ENCODE measurements around the gene PCSK6.

The PCSK6 gene

GRCh38 chr15:101453123-101454120, 36.1 kb downstream of the PCSK6 start:
- no peak overlapping the region for H3K4me3 ChIP-seq (ENCODE audit: low read length in 2 of 2)
- H3K36me3 ChIP-seq (ENCODE audit: control insufficient read depth in 2 of 2, insufficient read depth in 2 of 2, low read length in 2 of 2) = no peaks in the 10 kb centered on the region
- no peaks in the 10 kb centered on the region for H3K9me3 ChIP-seq (ENCODE audit: control insufficient read depth in 2 of 2, low read length in 2 of 2)
- peaks cover 0 to 3% of the 10 kb centered on the region in 2 donors for H3K4me1 ChIP-seq (ENCODE audit: control insufficient read depth in 2 of 2, insufficient read depth in 2 of 2, low read length in 2 of 2)
- no peak overlapping the region for H3K27ac ChIP-seq (ENCODE audit: low read depth in 2 of 2, low read length in 2 of 2)
- H3K9ac ChIP-seq (ENCODE audit: low read depth in 1 of 2, low read length in 2 of 2) = no peak overlapping the region
- H3K27me3 ChIP-seq (ENCODE audit: control insufficient read depth in 2 of 2, insufficient read depth in 2 of 2, low read length in 2 of 2) = no peaks in the 10 kb centered on the region

GRCh38 chr15:101452572-101452971, 36.9 kb downstream of the PCSK6 start:
- Histone ChIP-seq H3K4me3 (ENCODE audit: low read length in 2 of 2) (no peak overlapping the region), H3K9me3 (ENCODE audit: control insufficient read depth in 2 of 2, low read length in 2 of 2) (no peaks in the 10 kb centered on the region), H3K9ac (ENCODE audit: low read depth in 1 of 2, low read length in 2 of 2) (no peak overlapping the region), H3K4me1 (ENCODE audit: control insufficient read depth in 2 of 2, insufficient read depth in 2 of 2, low read length in 2 of 2) (peaks cover 0 to 3% of the 10 kb centered on the region in 2 donors), H3K27me3 (ENCODE audit: control insufficient read depth in 2 of 2, insufficient read depth in 2 of 2, low read length in 2 of 2) (no peaks in the 10 kb centered on the region), H3K36me3 (ENCODE audit: control insufficient read depth in 2 of 2, insufficient read depth in 2 of 2, low read length in 2 of 2) (no peaks in the 10 kb centered on the region), H3K27ac (ENCODE audit: low read depth in 2 of 2, low read length in 2 of 2) (no peak overlapping the region)

- Histone ChIP-seq H3K4me1 (ENCODE audit: control insufficient read depth in 2 of 2, insufficient read depth in 2 of 2, low read length in 2 of 2) (peaks cover 0 to 3% of the 10 kb centered on the region in 2 donors), H3K36me3 (ENCODE audit: control insufficient read depth in 2 of 2, insufficient read depth in 2 of 2, low read length in 2 of 2) (no peaks in the 10 kb centered on the region), H3K27ac (ENCODE audit: low read depth in 2 of 2, low read length in 2 of 2) (no peak overlapping the region), H3K9me3 (ENCODE audit: control insufficient read depth in 2 of 2, low read length in 2 of 2) (no peaks in the 10 kb centered on the region), H3K9ac (ENCODE audit: low read depth in 1 of 2, low read length in 2 of 2) (no peak overlapping the region), H3K4me3 (ENCODE audit: low read length in 2 of 2) (no peak overlapping the region), H3K27me3 (ENCODE audit: control insufficient read depth in 2 of 2, insufficient read depth in 2 of 2, low read length in 2 of 2) (no peaks in the 10 kb centered on the region)
Measured at GRCh38 chr15:101451846-101452245, 37.7 kb downstream of the PCSK6 start.

GRCh38 chr15:101451266-101451799, 38.2 kb downstream of the PCSK6 start:
- H3K9ac ChIP-seq (ENCODE audit: low read depth in 1 of 2, low read length in 2 of 2) = no peak overlapping the region
- H3K9me3 ChIP-seq (ENCODE audit: control insufficient read depth in 2 of 2, low read length in 2 of 2) = no peaks in the 10 kb centered on the region
- no peaks in the 10 kb centered on the region for H3K27me3 ChIP-seq (ENCODE audit: control insufficient read depth in 2 of 2, insufficient read depth in 2 of 2, low read length in 2 of 2)
- H3K4me3 ChIP-seq (ENCODE audit: low read length in 2 of 2) = no peak overlapping the region
- no peaks in the 10 kb centered on the region for H3K36me3 ChIP-seq (ENCODE audit: control insufficient read depth in 2 of 2, insufficient read depth in 2 of 2, low read length in 2 of 2)
- H3K27ac ChIP-seq (ENCODE audit: low read depth in 2 of 2, low read length in 2 of 2) = no peak overlapping the region
- H3K4me1 ChIP-seq (ENCODE audit: control insufficient read depth in 2 of 2, insufficient read depth in 2 of 2, low read length in 2 of 2) = peaks cover 0 to 3% of the 10 kb centered on the region in 2 donors

- Histone ChIP-seq H3K27ac (ENCODE audit: low read depth in 2 of 2, low read length in 2 of 2) (no peak overlapping the region), H3K9me3 (ENCODE audit: control insufficient read depth in 2 of 2, low read length in 2 of 2) (no peaks in the 10 kb centered on the region), H3K9ac (ENCODE audit: low read depth in 1 of 2, low read length in 2 of 2) (no peak overlapping the region), H3K27me3 (ENCODE audit: control insufficient read depth in 2 of 2, insufficient read depth in 2 of 2, low read length in 2 of 2) (no peaks in the 10 kb centered on the region), H3K4me1 (ENCODE audit: control insufficient read depth in 2 of 2, insufficient read depth in 2 of 2, low read length in 2 of 2) (peaks cover 0 to 3% of the 10 kb centered on the region in 2 donors), H3K4me3 (ENCODE audit: low read length in 2 of 2) (no peak overlapping the region), H3K36me3 (ENCODE audit: control insufficient read depth in 2 of 2, insufficient read depth in 2 of 2, low read length in 2 of 2) (no peaks in the 10 kb centered on the region)
Measured at GRCh38 chr15:101450403-101451265, 38.9 kb downstream of the PCSK6 start.

GRCh38 chr15:101449471-101450402, 39.8 kb downstream of the PCSK6 start:
- Histone ChIP-seq H3K4me3 (ENCODE audit: low read length in 2 of 2) (no peak overlapping the region), H3K27me3 (ENCODE audit: control insufficient read depth in 2 of 2, insufficient read depth in 2 of 2, low read length in 2 of 2) (no peaks in the 10 kb centered on the region), H3K9me3 (ENCODE audit: control insufficient read depth in 2 of 2, low read length in 2 of 2) (no peaks in the 10 kb centered on the region), H3K4me1 (ENCODE audit: control insufficient read depth in 2 of 2, insufficient read depth in 2 of 2, low read length in 2 of 2) (peaks cover 0 to 3% of the 10 kb centered on the region in 2 donors), H3K9ac (ENCODE audit: low read depth in 1 of 2, low read length in 2 of 2) (no peak overlapping the region), H3K36me3 (ENCODE audit: control insufficient read depth in 2 of 2, insufficient read depth in 2 of 2, low read length in 2 of 2) (no peaks in the 10 kb centered on the region), H3K27ac (ENCODE audit: low read depth in 2 of 2, low read length in 2 of 2) (no peak overlapping the region)

GRCh38 chr15:101448336-101448735, 41.2 kb downstream of the PCSK6 start:
- no peaks in the 10 kb centered on the region for H3K36me3 ChIP-seq (ENCODE audit: control insufficient read depth in 2 of 2, insufficient read depth in 2 of 2, low read length in 2 of 2)
- H3K4me3 ChIP-seq (ENCODE audit: low read length in 2 of 2) = no peak overlapping the region
- peaks cover 0 to 3% of the 10 kb centered on the region in 2 donors for H3K4me1 ChIP-seq (ENCODE audit: control insufficient read depth in 2 of 2, insufficient read depth in 2 of 2, low read length in 2 of 2)
- H3K9ac ChIP-seq (ENCODE audit: low read depth in 1 of 2, low read length in 2 of 2) = no peak overlapping the region
- no peaks in the 10 kb centered on the region for H3K9me3 ChIP-seq (ENCODE audit: control insufficient read depth in 2 of 2, low read length in 2 of 2)
- no peak overlapping the region for H3K27ac ChIP-seq (ENCODE audit: low read depth in 2 of 2, low read length in 2 of 2)
- H3K27me3 ChIP-seq (ENCODE audit: control insufficient read depth in 2 of 2, insufficient read depth in 2 of 2, low read length in 2 of 2) = no peaks in the 10 kb centered on the region

GRCh38 chr15:101447561-101448071, 41.9 kb downstream of the PCSK6 start:
- Histone ChIP-seq H3K27me3 (ENCODE audit: control insufficient read depth in 2 of 2, insufficient read depth in 2 of 2, low read length in 2 of 2) (no peaks in the 10 kb centered on the region), H3K9me3 (ENCODE audit: control insufficient read depth in 2 of 2, low read length in 2 of 2) (no peaks in the 10 kb centered on the region), H3K4me1 (ENCODE audit: control insufficient read depth in 2 of 2, insufficient read depth in 2 of 2, low read length in 2 of 2) (peaks cover 0 to 3% of the 10 kb centered on the region in 2 donors), H3K36me3 (ENCODE audit: control insufficient read depth in 2 of 2, insufficient read depth in 2 of 2, low read length in 2 of 2) (no peaks in the 10 kb centered on the region), H3K27ac (ENCODE audit: low read depth in 2 of 2, low read length in 2 of 2) (no peak overlapping the region), H3K9ac (ENCODE audit: low read depth in 1 of 2, low read length in 2 of 2) (no peak overlapping the region), H3K4me3 (ENCODE audit: low read length in 2 of 2) (no peak overlapping the region)

GRCh38 chr15:101447168-101447533, 42.4 kb downstream of the PCSK6 start:
- no peaks in the 10 kb centered on the region for H3K9me3 ChIP-seq (ENCODE audit: control insufficient read depth in 2 of 2, low read length in 2 of 2)
- H3K4me3 ChIP-seq (ENCODE audit: low read length in 2 of 2) = no peak overlapping the region
- no peak overlapping the region for H3K9ac ChIP-seq (ENCODE audit: low read depth in 1 of 2, low read length in 2 of 2)
- peaks cover 0 to 3% of the 10 kb centered on the region in 2 donors for H3K4me1 ChIP-seq (ENCODE audit: control insufficient read depth in 2 of 2, insufficient read depth in 2 of 2, low read length in 2 of 2)
- H3K27ac ChIP-seq (ENCODE audit: low read depth in 2 of 2, low read length in 2 of 2) = no peak overlapping the region
- H3K36me3 ChIP-seq (ENCODE audit: control insufficient read depth in 2 of 2, insufficient read depth in 2 of 2, low read length in 2 of 2) = no peaks in the 10 kb centered on the region
- no peaks in the 10 kb centered on the region for H3K27me3 ChIP-seq (ENCODE audit: control insufficient read depth in 2 of 2, insufficient read depth in 2 of 2, low read length in 2 of 2)
